Inflammatory macrophage treated with lipopolysaccharide for 4 hours (primary cell): ENCODE results near the gene KDM4C.
"Not testable (repeated sequence)": the region's sequence is repeated elsewhere in the genome, so short reads cannot be mapped to it uniquely, and the experiment has no call there.

Experiments used
- DNase-seq: peaks from one replicate; pipeline ENCODE4 v3.0.0-alpha.2; 2020

KDM4C gene

GRCh38 chr9:6941501-6941900 is 183.7 kb downstream of the KDM4C start:
- DNase-seq, result no peak

GRCh38 chr9:6942406-6942805 is 184.6 kb downstream of the KDM4C start:
- peak; percentile 24 for DNase-seq

GRCh38 chr9:6943293-6943692 is 185.5 kb downstream of the KDM4C start:
- no peak for DNase-seq

- DNase-seq, result no peak
Measured at GRCh38 chr9:6944093-6944551, 186.3 kb downstream of the KDM4C start.

- no peak for DNase-seq
Measured at GRCh38 chr9:6944896-6945295, 187.1 kb downstream of the KDM4C start.

GRCh38 chr9:6945816-6946215 is 188.0 kb downstream of the KDM4C start:
- no peak for DNase-seq

- no peak for DNase-seq
Measured at GRCh38 chr9:6946583-6947166, 188.9 kb downstream of the KDM4C start.

GRCh38 chr9:6948921-6949320 is 191.1 kb downstream of the KDM4C start:
- not testable (repeated sequence) for DNase-seq

GRCh38 chr9:6955251-6955921 is 197.6 kb downstream of the KDM4C start:
- no peak for DNase-seq

GRCh38 chr9:6956879-6957278 is 199.1 kb downstream of the KDM4C start:
- DNase-seq, result no peak

GRCh38 chr9:6959270-6960000 is 201.7 kb downstream of the KDM4C start:
- DNase-seq, result no peak

GRCh38 chr9:6960777-6961176 is 203.0 kb downstream of the KDM4C start:
- no peak for DNase-seq

- DNase-seq, result no peak
Measured at GRCh38 chr9:6961845-6962522, 204.2 kb downstream of the KDM4C start.

- DNase-seq, result no peak
Measured at GRCh38 chr9:6965566-6965965, 207.8 kb downstream of the KDM4C start.

- DNase-seq, result no peak
Measured at GRCh38 chr9:6968271-6968670, 210.5 kb downstream of the KDM4C start.

GRCh38 chr9:6969805-6970204 is 212.0 kb downstream of the KDM4C start:
- no peak for DNase-seq

GRCh38 chr9:6973089-6973488 is 215.3 kb downstream of the KDM4C start:
- DNase-seq, result no peak

- DNase-seq, result peak; percentile 62
Measured at GRCh38 chr9:6973762-6974161, 216.0 kb downstream of the KDM4C start.

GRCh38 chr9:6975198-6975597 is 217.4 kb downstream of the KDM4C start:
- no peak for DNase-seq

- no peak for DNase-seq
Measured at GRCh38 chr9:6977761-6978160, 220.0 kb downstream of the KDM4C start.

GRCh38 chr9:6978591-6978990 is 220.8 kb downstream of the KDM4C start:
- no peak for DNase-seq

- no peak for DNase-seq
Measured at GRCh38 chr9:6984941-6985578, 227.3 kb downstream of the KDM4C start.
